ENCODE results near the gene CCDC85C.
"Not testable (repeated sequence)": the region's sequence is repeated elsewhere in the genome, so short reads cannot be mapped to it uniquely, and the experiment has no call there.

Gene CCDC85C

DNA sequence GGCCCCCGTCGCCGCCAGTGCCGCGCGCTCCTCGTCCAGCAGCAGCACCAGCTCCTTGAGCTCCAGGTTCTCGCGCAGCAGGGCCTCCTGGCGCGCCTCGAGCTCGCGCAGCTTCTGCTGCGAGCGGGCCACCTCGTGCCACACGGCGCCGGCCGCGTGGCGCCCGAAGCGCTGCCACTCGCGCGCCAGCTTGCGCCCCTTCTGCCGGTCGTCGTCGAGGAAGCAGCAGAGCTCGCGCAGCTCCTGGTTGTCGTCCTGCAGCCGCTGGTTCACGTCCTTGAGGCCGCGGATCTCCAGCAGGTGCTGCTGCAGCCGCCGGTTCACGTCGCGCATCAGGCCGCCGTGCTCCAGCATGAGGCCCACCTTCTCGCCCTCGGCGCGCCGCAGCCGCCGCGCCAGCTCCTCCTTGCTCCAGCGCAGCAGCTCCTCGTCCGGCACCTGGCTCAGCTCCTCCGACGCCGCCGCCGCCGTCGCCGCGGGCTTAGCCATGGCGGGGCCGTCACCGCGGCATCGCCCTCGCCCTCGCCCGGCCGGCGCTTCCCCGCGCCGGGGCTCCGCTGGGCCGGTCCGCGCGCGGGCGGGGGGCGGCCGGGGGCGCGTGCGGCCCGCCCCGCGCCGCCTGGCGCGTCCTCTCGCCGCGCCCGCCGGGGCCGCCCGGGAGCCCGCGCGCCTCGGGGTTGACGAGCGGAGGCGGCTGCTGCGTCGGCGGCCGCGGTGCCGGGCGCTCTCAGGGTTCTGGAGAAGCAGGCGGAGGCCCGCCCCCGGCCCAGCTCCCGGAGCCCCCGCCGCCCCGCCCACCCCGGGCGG is at the start of gene CCDC85C:
CCDC85C (minus strand) TSS at position 737 of the 807 bp plus-strand sequence; CDS start at position 489, 248 bp downstream.
- no peak for DNase-seq (ENCODE audit: low spot score)

DNA sequence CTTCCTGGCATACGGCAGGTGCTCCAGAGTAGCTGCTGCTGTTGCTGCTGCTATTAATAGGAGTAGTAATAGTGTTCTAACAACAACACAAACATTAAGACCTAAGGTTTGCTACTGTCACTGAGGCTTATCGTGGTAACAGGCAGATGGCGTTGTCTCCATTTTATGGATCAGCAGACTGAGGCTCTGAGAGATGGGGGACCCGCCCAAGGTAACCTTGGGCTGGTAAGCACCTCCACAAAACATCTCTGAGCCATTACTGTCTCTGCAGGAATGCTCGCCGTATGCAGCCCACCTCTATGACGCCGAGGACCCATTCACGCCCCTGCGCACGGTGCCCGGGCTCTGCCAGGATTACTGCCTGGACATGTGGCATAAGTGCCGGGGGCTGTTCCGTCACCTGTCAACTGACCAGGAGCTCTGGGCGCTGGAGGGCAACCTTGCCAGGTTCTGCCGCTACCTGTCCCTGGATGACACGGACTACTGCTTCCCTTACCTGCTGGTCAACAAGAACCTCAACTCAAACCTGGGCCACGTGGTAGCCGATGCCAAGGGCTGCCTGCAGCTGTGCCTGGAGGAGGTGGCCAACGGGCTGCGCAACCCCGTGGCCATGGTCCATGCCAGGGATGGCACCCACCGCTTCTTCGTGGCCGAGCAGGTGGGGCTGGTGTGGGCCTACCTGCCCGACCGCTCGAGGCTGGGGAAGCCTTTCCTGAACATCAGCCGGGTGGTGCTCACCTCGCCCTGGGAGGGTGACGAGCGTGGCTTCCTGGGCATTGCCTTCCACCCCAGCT is 48.1 kb upstream of the CCDC85C start:
- DNase-seq (ENCODE audit: low spot score) = no peak

DNA sequence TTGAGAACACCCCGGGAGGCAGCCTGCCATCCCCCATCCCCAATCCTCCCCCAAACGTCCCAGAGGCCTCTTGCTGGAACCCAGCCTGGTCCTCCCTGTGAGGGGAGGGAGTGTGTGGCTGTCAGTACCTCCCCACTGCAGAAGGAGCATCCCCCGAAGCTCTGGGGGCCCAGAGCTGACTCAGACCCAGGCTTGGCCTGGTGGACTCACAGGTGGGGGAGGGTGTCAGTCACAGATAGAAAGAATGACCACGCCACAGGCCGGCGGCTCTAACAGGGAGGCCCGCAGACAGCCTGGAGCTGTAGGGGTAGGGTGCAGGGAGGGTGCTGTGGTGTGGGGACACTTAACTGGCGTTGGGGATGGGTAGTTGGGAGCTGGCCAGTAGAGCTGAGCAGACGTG is 46.2 kb upstream of the CCDC85C start:
- no peak for DNase-seq (ENCODE audit: low spot score)

DNA sequence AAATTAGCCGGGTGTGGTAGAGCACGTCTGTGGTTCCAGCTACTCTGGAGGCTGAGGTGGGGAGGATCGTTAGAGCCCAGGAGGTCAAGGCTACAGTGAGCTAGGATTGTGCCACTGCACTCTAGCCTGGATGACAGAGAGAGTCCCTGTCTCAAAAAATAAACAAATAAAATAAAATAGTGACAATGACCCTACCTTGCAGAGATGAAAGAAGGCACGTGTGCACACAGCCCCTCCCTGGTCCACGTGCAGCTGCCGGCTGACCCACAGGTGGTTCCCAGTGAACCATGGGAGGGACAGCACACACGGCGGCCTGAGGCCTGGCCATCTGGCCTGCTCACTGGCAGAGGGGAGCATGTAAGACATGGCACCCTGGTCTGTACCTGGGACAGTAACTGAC is 45.6 kb upstream of the CCDC85C start:
- no peak for DNase-seq (ENCODE audit: low spot score)

DNA sequence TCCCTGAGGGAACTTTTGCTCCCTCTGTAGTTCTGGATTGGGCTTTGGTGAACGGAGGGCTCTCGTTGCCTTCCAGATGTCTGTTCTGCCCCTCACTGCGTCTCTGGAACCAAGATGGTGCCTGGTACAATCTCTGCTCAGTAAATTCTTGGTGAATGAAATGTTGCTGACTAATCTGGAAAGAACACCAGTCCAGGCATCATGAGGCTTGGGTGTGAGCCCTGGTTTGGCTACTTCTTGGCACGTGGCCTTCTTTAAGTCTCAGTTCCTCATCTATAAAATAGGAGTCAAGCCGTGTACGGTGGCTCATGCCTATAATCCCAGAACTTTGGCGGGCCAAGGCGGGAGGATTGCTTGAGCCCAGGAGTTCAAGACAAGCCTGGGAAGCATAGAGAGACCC is 45.2 kb upstream of the CCDC85C start:
- no peak for DNase-seq (ENCODE audit: low spot score)

DNA sequence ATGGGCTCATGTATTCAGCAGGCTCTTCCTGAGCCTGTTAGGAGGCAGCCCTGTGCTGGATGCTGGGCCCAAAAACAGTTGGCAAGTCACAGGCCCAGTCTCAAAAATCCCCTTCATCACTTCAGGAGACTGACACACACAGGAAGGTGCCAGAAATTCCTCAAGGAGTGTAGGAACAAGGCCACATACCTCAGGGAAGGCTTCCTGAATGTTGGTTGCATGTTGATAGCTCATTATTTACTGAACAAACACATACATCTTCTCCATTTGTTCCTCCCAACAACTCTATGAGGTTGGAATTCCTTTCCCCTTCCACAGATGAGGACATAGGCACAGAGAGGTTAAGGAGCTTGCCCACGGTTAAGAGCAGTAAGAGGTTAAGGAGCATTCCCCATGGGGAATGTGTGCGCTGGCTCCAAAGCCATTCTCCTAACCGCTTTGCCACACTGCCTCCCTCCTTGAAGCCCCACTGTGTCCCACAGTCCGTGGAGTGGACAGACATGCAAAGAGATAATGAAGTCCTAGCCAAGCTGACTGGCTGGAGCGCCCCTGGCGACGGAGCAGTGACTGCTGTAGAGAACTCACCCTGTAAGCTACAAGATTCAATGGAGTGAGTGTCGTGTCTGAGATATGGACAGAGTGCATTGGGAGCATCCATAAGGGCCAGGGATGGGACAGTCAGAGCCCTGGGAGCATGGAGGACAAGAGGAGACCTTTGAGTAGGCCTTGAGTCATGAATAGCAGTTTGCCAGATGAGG is 44.2 kb upstream of the CCDC85C start:
- DNase-seq (ENCODE audit: low spot score) = no peak

DNA sequence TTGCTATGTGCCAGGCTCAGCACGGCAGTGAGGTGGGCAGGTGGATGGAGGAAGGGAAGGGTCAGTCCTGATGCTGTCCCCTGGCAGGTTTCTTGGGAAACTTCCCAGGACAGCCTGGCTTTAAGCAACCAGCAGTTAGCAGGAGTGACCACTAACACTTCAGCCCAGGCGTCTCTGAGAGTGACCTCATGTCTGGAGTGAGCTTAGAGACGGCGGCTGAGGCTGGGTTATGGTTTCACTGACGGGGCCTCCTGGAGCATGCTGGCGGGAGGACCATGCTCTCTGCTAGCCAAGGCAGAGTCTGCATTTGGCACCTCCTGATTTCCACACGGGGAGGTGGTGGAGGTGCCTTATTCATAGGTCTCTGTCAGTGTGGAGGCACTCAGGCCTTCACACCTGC is 43.4 kb upstream of the CCDC85C start:
- DNase-seq (ENCODE audit: low spot score) = no peak

DNA sequence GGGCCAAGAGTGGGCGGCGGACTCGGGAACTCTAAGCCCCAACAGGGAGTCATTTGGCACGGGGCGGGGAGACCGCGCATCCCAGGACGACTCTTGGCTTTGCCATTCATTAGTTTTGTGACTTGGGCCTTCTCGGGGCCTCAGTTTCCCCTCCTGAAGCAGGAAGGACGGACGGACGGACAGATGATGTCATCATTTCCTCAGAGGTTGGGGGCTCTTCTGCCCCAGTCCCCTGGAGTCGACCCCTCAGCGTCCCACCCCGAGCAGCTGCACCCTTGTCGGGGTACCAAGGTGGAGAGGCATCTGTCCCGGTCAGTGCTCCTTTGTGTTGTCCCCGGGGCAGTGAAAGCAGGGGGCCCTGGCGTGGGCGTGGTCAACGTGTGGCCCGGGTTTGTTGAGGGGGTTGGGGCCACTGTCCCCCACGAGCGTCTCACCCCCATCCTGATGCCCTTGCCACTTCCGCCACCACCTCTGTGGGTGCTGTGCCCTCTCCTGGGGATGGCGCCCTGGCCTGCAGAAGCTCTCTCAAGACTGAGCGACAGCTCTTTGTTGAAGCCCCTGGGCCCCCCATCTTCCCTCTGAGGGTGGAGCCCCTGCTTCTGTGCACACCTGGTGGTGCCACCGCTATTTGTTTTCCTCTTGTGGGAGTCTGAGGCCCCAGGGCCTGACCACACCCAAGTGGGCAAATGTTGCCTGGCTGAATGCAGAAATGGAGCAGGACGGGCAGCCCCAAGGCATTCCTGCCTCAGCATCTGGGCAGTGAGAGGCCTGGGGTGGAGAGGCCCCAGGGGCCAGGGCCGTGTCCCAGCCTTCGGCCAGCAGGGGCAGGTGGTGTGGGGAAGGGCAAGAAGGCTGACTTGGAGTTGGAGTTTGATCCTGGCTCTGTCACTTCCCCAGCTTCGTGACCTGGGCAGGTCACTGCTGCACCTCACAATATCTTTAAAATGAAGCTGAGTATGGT is 41.8 kb upstream of the CCDC85C start:
- DNase-seq (ENCODE audit: low spot score) = no peak

DNA sequence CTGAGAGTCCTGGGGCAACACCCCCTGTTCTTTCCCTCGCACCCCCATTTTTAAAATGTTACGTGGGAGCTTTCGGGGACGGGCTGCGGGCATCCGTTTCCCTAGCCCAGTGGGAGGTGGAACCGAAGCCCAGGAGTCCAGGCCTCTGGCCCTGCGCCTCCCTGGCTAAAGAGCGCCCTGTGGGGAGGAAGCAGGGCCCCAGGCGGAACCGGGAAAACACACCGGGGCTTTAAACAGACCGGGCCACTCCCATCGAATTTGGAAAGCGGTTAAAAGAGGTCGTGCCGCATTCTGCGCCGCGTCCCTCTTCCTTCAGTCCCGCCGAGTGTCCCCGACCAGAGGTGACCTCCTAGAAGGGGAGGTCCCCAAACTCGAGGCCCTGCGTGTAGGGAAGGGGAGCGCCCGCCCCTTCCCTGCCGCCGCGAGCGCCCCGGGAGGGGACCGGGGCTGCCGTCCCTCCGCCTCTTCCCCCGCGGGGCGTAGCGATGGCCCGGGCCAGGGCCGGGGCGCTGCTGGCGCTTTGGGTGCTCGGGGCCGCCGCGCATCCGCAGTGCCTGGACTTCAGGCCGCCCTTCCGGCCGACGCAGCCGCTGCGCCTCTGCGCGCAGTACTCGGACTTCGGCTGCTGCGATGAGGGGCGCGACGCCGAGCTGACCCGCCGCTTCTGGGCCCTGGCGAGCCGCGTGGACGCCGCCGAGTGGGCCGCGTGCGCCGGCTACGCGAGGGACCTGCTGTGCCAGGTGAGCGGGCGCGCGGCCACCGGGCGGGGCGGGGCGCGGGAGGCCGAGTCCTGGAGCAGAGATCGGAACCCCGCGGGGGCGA is 40.9 kb upstream of the CCDC85C start, which contains the start of gene HHIPL1:
HHIPL1 (plus strand) TSS at position 407 of the 822 bp plus-strand sequence; CDS start at position 486, 79 bp downstream.
- no peak for DNase-seq (ENCODE audit: low spot score)

DNA sequence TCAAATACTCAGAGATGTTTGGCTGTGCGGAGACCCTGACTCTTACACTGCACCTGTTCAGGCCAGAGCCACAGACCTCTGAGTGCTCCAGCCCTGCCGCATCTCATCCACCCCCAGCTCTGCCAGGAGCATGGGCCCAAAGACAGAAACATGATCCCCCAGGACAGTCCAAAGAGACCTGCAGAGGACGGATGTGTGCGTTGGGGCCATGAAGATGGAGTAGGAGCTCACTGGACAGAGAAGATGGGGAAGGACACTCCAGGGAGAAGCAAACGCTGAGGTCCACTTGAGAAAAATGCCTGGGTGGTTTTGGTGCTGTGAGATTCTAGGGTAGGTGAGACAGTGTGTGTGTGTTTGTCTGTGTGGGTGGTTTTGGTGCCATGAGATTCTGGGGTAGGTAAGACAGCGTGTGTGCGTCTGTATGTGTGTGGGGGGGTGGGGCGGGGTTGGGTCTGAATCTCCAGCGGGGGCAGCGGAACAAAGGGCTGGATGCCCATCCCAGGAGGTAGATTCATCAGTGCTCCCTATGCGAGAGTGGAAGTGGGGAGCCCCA is 40.1 kb upstream of the CCDC85C start:
- DNase-seq (ENCODE audit: low spot score) = no peak

DNA sequence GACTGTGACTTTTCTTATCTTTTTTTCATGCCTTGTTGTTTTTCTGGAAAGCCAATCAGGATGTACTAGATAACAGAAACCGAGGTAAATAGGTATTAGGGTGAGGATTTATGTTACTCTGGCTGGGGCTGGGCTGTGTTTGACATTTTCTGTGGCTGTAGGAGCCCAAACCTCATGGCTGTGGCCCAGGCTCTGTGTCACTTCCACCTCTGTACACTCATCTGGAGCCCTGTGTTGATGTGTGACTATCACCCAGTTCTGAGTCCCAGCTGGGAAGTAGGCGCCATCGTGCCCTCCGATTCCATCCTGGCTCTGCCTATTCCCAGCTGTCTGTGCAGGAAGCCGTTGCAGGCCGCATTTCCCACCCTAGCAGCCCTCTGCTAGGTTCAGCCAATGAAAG is 39.3 kb upstream of the CCDC85C start:
- no peak for DNase-seq (ENCODE audit: low spot score)

DNA sequence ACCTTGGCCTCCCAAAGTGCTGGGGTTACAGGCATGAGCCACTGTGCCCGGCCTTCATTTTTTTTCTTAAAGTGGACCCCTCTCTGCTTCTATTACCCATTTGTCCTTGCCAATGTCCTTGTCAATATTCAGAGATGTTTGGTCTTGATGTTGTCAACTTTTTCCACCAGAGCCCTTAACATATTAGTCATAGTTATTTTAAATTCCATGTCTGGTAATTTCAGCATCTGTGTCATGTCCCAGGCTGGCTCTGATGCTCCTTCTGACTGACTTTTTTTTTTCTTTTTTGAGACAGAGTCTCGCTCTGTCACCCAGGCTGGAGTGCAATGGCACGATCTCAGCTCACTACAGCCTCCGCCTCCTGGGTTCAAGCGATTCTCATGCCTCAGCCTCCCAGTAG is 38.8 kb upstream of the CCDC85C start:
- not testable (repeated sequence) for DNase-seq (ENCODE audit: low spot score)

DNA sequence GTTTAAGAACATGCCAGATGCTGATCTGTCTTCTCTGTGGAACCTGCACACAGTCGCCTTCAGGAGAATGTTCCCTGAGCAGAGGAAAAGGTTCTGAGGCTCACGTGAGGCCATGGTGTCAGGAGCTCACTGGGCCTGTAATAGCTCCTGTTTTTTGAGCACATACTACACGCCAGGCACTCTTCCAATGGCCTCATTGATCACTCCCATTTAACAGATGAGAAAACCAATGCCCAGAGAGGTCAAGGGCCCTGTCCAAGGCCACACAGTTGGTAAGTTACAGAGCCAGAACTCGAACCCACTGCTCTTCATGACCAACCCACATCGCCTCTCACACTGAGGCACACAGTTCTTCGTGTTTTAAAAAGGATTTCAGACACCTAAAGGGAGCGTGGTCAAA is 33.6 kb upstream of the CCDC85C start:
- DNase-seq (ENCODE audit: low spot score) = no peak

DNA sequence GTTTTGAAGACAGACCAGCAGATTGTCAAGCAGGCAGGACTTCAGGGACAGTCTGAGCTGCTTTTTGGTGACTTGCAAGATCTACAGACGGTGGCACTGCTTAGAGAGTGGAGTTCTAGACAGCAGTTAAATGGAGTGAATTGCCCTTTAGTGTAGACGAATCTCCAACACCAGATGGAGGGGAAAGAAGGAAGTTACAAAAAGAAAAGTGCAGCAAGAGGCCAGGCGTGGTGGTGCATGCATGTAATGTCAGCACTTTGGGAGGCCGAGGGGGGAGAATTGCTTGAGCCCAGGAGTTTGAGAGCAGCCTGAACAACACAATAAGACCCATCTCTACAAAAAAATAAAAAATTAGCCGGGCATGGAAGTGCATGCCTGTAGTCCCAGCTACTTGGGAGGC is 32.5 kb upstream of the CCDC85C start:
- DNase-seq (ENCODE audit: low spot score) = no peak

DNA sequence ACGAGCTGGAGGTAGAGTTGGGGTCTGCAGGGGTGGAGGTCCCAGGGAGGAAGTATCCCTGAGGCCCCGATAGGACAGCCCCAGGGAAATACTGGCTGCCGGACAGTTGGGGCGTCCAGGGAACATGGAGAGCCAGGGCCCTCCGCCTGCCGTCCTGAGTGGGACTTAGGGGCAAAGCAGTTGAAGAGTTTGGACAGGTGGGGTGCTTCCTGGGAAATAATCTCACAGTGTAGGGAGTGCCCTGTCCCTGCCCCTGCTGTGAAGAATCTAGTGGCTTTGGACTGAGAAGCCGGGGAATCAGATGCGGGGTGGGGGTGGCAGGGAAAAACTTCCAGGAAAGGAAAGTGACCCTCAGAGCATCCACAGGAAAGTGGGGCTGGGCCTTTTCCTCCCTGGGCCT is 31.1 kb upstream of the CCDC85C start:
- DNase-seq (ENCODE audit: low spot score) = no peak

DNA sequence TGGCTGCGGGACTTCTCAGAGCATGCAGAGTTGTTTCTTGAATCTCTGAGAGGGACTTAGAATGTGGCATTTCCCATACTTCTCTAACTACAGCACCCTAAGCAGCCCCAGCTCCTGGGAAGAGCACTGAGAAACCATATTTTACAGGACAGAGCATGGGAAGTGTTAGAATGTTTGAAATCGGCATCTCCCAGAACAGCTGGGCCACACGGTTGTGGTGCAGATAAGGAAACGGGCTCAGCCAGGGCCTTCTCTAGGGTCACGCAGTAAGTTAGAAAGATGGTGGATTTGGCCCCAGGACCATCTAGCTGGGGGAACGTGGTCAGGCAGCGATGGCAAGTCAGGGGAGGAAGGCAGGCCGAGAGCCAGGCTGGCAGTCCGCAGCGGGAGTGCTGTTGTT is 30.4 kb upstream of the CCDC85C start:
- no peak for DNase-seq (ENCODE audit: low spot score)

DNA sequence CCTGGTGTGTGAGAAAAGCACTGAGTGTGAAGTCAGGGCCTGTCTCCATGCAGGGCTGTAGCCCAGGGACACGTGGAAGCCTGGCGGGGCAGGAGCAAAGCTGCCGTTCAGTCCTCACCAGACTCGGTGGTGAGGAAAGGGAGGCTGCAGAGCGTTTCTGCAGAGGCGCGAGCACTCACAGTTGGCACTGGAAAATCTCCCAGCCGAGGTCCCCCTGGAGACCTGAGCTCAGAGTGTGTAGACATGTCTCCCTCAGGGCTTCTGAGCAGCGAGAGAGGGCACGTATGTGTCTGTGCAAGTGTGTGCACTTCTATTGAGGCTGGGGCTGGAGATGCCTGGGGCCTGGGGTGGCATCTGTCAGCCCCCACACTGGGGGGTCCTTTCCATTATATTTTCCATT is 29.9 kb upstream of the CCDC85C start:
- DNase-seq (ENCODE audit: low spot score) = no peak

DNA sequence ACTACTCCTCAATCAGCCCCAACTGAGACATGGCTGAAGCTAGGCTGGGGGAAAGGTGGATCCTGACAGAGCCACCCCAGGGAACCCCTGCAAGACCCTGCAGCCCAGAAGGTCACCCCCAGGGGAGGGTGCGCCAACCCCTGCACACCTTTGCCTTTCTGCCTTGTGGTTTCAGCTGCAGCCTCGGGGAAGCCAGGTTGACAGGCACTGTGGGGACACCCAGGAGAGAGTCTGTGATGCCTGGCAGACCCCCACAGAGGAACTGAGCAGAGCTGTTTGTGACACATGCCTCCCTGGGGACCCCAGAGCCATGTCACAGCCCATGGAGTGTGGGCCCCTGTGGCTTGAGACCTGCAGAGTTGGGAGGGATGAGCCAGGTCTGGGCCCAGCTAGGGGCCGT is 29.1 kb upstream of the CCDC85C start:
- DNase-seq (ENCODE audit: low spot score) = no peak

DNA sequence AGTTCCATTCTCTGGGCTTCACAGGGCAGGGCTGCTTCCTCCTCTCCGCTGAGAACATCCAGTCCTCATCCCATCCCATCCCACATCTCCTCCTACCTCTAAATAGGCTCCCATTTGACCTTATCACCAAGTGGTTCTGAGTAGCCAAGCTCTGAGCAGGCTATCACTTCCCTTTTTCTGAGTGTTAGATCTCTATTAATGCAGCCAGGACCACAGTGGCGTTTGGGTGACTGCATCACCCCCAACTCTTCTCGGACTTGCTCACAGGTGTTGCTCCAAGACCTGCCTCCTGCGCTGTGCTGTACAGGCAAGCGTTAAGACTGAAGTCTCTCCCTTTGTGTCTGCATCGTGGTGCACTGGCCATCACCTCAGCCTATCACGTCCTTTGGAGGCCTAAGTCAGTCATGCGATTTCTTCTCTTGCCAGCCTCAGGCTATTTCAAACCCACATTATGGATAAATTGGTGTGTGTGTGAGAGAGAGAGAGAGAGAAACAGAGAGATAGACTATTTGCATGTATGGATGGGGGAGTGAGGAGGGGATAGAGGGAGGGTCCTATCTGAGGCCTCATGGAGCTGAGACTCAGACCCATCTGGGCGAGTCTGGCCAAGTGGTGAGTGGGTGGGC is 28.5 kb upstream of the CCDC85C start:
- no peak for DNase-seq (ENCODE audit: low spot score)

DNA sequence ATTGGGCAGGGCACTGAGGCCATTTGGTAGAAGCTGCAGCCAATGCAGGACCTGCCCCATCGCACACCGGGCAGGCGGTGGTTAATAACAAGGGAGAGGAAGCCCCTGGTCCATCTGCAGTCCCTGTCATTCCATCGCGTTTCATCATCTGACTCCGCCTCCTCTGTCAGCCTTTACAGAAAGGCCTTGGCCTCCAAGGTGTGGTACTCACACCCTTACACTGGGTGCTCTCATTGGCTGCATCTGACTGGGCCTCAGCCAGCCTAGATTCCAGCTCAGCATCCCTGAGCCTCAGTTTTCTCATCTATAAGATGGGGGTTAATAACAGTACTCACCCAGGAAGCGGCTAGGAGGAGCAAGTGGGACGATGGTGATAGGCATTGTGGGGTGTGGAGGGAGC is 26.2 kb upstream of the CCDC85C start:
- DNase-seq (ENCODE audit: low spot score) = no peak
